ENCODE results near the gene PEAK1.

DNA sequence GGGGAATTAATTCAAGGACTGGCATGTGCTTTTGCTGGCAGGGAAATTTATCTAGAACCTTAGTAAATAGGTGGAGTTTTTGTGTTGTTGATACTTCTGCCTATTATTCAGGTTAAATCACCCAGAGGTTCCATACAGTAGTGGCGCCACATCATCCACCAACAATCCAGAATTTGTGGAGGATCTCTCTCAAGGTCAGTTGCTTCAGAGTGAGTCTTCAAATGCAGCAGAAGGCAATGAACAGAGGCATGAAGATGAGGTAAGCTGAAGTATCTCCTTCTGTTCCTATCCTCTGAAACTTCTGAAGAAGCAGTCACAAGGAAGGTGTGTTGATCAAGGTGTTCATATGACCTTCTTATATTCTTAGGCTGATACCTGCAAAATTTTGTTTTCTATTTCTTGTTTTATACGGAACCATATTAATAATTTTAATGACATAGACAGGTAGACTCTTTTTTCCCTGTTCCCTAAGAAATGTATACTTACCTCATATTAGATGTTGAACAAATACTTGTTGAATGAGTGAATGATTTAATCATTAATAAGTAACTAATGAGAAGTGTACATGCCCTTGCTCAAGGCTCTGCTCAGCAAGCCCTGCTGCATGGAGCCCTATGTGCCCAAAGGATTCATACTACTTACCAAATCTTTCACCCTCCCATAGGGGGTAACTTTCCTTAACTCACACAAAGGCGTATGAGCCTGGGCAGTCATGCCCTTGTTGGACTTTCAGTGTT is 44.4 kb upstream of the PEAK1 start:
- TF ChIP-seq SNAI2 (CRISPR knock-in tag; IDR thresholded peaks at IDR 0.05) (no peak), CREB5 (CRISPR knock-in tag; IDR thresholded peaks at IDR 0.05; ENCODE audit: low read depth) (no peak), ESRRG (CRISPR knock-in tag; IDR thresholded peaks at IDR 0.05) (no peak), GLIS3 (CRISPR knock-in tag; IDR thresholded peaks at IDR 0.05) (no peak), ZNF70 (CRISPR knock-in tag; IDR thresholded peaks at IDR 0.05) (no peak), ZFP3 (CRISPR knock-in tag; IDR thresholded peaks at IDR 0.05) (no peak), ZNF565 (CRISPR knock-in tag; conservative IDR thresholded peaks at IDR 0.05; ENCODE audit: low read depth) (no peak), CSDC2 (CRISPR knock-in tag; IDR thresholded peaks at IDR 0.05) (no peak)
- TF ChIP-seq, protein P1, sequence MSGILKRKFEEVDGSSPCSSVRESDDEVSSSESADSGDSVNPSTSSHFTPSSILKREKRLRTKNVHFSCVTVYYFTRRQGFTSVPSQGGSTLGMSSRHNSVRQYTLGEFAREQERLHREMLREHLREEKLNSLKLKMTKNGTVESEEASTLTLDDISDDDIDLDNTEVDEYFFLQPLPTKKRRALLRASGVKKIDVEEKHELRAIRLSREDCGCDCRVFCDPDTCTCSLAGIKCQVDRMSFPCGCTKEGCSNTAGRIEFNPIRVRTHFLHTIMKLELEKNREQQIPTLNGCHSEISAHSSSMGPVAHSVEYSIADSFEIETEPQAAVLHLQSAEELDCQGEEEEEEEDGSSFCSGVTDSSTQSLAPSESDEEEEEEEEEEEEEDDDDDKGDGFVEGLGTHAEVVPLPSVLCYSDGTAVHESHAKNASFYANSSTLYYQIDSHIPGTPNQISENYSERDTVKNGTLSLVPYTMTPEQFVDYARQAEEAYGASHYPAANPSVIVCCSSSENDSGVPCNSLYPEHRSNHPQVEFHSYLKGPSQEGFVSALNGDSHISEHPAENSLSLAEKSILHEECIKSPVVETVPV (CRISPR knock-in tag; IDR thresholded peaks at IDR 0.05) = no peak
- TF ChIP-seq, protein P2, sequence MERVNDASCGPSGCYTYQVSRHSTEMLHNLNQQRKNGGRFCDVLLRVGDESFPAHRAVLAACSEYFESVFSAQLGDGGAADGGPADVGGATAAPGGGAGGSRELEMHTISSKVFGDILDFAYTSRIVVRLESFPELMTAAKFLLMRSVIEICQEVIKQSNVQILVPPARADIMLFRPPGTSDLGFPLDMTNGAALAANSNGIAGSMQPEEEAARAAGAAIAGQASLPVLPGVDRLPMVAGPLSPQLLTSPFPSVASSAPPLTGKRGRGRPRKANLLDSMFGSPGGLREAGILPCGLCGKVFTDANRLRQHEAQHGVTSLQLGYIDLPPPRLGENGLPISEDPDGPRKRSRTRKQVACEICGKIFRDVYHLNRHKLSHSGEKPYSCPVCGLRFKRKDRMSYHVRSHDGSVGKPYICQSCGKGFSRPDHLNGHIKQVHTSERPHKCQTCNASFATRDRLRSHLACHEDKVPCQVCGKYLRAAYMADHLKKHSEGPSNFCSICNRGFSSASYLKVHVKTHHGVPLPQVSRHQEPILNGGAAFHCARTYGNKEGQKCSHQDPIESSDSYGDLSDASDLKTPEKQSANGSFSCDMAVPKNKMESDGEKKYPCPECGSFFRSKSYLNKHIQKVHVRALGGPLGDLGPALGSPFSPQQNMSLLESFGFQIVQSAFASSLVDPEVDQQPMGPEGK (CRISPR knock-in tag; IDR thresholded peaks at IDR 0.05; ENCODE audit: borderline replicate concordance) = no peak

Data from SK-N-SH treated with all-trans-retinoic acid at 6 μM for 48 hours (cell line).